A172 (cell line): Measurements from ENCODE around the gene MPZL1. TPM values are rescaled to one million over a fixed set of nuclear protein-coding genes. Genes with fewer than 3 reads are reported as not detected.

ENCODE experiments used
- DNase-seq: peaks from one replicate; pipeline ENCODE4 v3.0.0-alpha.2; 2015; ENCODE audit warnings: low spot score
- total RNA-seq: library from RNA; depleted of rRNA; stranded (reverse); fragments of >200 nt; shearing (Covaris generic); gene quantifications from 2 replicates; pipeline ENCODE4 v1.2.3, GENCODE V29; 2014; rRNA removed

MPZL1 gene
- 126 and 170 TPM in 2 replicates for total RNA-seq

DNA sequence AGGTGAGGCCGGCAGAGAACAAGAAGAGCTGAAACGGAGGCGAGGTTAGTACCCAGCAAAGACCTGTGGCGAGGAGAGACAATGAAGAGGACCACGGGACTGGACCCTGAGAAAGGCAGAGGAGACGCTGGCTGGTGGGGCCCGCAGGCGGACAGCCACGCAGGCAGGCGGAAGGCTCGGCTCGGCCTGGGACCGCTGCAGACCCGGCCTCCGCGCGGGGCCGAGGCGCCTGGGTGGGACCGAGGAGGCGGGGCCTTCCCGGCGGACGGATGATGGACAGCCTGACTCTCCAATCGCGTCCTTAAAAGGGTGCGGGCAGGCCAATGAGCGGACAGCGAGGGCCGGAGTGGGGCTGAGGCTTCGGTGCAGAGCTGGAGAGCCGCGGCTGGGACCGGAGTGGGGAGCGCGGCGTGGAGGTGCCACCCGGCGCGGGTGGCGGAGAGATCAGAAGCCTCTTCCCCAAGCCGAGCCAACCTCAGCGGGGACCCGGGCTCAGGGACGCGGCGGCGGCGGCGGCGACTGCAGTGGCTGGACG, at the start of gene MPZL1:
TSS of gene MPZL1 (plus strand) at position 366 of the 535 bp plus-strand sequence. CDS start 170 bp downstream, outside the sequence.
- DNase-seq = peak; percentile 89

DNA sequence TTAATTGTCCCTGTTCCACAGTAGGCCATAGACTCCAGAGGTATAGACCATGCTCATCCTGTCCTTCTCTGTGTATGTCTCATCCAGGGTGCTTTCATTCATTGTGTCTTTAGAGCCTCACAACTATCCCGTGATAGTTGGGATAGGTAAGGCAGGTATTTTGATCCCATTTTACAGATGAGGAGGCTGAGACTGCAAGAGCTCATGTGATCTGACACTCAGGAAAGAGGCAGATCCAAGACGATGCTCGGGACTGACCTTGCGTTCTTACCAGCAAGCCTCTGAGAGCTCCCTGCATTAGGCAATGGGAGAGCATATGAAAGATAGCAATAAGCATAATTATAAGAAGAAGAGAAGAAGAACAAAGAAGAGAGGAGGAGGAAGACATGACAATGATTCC, 49.0 kb upstream of the MPZL1 start:
- no peak for DNase-seq

DNA sequence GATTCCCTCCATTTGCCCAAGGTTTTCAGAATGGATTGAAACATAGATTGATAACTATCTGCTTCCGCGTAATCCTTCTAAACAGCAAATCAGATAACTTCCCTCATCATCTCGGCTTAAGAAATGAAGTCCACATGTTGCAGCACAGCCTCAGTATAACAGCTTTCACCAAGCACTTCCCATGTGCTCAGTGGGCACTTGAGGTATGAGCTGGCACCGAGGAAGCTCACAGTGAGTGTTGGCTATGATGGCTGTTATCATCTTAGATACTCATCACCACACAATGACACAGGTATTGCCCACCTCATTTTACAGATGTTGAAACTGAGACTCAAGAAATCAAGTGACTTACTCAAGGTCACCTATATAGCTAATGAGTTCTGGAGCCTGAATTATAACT, 48.5 kb upstream of the MPZL1 start:
- no peak for DNase-seq

DNA sequence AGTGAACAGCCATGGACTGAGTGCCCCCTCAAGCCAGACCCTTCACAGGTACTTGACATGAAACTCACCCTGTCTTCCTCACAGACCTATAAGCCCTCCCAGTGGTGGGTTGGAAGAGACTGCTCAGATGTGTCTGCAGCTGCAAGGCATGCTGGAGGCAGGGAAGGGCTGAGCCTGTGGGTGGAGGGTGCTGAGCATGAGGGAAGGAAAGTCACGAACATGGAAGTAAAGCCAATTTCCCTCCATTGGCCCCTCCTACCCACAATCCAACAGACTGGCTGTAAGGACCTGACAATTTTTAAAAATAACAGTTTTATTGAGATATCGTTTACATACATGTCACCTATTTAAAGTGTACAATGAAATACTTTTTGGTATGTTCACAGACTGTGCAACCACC, 47.6 kb upstream of the MPZL1 start:
- DNase-seq = no peak

DNA sequence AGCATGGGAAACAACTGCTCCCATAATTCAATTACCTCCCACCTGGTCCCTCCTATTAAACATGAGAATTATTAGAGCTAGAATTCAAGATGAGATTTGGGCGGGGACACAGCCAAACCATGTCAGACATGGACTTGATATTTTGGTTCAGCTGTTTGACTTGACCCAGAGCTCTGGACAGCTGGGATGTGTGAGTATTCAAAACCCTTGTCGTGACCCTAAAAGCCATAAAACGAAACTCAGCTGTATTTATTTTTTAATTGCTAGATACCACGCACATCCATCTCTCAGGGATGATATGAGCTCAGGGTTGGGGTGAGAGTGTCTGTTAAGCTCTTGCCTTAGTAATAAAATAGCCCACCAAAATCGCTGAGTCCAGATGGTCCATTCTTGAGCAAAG, 46.3 kb upstream of the MPZL1 start:
- DNase-seq = no peak

DNA sequence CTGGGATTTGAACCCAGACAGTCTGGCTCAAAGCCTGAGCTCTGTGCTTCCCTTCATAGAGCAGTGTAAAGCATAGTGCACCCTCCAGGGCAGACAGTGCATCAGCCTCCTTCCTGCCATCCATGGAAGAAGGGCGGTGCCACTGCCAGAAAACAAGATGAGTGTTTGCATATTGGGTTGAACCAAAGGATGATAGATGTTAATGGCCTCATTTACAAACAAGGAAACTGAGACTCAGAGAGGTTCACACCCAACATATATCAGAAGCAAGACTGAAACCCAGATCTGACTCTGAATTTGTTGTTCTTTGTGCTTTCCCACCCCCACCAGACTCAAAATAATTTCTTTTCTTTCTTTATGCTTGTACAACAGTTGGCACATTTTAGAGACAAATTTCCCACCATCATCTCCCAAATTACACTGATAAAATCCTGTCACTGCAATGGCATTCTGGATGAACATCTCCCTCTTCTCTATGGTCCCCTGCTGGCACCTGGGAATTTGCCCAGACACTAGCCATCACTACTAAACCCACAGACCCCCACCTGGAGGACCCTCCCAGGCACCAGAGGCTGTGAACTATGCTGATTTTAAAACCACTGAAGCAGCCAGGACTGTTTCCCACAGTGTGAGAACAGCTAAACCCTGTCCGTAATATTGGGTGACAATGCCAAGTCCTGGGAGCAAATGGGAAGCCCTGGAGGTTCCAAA, 45.4 kb upstream of the MPZL1 start:
- DNase-seq = no peak

DNA sequence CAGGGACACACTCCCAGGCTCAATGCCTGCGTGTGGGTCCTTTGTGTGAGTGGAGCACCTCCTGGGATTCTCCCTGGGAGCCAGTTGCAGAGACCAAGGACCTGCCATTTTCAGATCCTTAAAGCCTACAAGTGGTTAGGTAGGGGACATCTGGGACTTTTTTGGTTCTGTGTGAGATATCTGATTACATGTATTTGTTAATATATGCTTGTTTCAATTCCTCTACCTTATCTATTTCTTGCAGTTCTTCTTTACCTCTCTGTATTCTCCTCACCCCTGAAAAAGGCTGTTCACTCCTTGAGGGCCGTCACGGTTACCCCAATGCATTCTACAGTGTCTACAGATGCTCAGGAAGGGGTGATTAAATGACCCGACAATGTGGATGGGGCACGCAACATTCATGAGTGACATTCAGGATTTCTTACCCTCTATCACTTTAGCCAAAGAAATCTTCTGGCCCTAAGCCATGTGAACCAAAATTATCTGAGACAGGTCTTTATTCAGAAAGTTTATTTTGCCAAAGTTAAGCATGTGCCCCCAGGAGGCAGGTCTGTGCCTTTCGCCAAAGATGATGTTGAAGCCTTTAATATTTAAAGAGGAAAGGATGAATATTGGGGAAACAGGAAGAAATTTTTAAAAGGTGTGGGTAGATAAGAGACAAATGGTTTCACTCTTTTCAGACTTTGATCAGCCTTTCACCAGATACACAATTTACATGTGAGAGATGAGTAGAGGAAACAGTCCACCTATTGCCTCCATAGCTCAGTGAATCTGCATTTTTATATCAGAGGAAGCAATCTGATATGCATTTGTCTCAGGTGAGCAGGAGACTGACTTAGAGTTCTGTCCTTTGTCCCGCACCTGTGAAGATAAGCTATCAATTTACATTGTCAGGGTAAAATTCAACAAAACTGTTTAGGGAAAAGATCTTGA, 44.6 kb upstream of the MPZL1 start:
- no peak for DNase-seq

DNA sequence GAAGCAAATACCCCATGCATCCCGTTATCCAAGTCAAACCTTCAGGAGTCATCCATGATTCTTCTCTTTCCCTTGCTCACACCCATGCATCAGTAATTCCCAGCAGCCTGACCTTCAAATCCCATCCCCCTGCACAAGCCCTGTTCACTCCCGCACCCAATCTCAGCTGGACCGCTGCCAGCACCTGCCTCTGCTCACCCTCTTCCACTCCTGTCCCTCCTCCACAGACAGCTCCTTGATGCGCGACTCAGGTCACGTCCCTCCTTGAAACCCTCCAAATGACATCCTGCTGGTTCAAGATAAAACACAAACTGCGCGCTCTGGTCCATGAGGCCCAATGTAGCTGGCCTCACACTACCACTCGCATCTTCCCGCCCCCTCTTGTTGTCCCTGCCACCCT, 43.4 kb upstream of the MPZL1 start:
- no peak for DNase-seq

DNA sequence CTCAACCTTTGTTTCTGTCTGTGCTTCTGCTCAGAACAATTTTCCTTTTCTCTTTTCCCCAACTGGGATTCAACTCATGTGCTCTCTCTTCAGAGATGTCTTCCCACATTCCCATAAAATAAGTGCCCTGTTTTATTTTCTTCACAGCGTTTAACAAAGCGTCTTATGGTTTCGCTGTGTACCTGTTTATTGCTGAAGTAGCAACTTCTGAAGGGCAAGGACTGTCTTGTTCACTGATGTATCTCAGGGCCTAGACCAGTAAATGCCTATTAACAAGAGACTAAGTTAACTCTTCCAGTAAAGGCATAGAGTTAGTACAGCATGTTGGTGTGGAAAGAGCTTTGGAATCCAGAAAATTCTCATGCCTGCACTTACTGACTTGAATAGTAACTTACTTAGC, 42.9 kb upstream of the MPZL1 start:
- DNase-seq = no peak

DNA sequence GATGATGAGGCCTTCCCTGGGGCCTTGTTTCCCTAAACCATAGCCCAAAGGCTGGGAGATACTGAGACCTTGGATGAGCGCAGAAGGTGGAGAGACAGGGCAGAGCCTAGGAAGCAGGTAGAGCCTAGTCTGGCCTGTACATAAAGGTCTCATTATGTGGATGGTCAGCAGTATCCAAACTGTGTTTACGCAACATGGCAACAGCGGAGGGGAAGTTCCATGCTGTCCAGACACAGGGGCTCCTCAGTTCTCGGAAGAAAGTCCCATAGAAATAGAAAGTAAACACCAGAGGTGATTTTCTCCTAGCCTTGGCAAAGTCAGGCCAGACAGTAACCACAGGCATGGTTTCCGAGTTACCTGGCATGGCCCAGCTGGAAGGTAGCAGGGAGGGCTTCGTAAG, 42.1 kb upstream of the MPZL1 start:
- DNase-seq = no peak

DNA sequence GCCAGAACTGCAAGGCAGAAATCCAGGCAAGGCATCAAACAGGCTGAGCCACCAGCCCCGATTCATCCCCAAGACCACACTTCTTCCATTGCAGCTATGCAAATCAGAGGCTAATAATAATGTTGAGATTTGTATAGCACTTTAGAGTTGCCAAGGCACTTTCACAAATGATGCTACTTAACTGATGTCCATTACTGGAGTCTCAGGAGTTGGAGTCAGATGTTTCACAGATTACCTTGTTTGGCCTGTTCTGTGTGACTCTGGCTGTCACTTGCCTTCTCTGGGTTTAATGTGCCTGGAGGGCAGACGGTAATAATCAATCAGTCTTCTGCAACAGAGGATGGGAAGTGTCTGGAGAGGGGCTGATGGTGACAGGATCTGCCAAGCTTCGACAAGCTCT, 40.8 kb upstream of the MPZL1 start:
- DNase-seq = no peak

DNA sequence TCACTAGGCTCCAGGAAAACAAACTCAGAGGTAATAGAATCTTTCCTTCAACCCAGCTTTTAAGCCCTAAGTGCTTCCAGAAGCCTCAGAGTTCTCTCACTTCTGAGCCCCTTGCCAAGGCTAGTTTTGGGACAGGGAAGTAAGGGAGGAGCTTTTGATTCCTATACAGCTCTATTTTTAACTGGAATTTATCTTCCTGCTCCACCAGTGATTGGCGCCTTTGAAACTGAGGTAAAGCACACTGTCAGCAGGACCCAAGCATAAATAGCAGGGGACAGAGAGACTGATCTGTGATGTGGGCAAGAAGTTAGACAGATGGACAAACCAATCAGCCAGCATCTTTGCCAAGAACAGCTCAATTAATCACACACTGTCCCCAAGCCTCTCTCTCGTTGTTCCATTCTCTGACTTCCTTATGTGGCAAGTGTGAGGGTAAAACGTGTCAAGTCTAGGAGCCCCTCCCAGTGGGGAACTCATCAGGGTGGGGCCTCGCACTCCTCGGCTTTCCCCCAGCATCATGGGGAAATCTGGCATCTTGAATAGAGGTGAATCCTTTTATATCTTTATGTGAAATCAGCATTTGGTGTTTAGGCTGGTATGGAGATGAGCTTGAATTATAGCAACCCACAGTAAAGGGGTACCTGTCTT, 40.2 kb upstream of the MPZL1 start:
- DNase-seq = no peak

DNA sequence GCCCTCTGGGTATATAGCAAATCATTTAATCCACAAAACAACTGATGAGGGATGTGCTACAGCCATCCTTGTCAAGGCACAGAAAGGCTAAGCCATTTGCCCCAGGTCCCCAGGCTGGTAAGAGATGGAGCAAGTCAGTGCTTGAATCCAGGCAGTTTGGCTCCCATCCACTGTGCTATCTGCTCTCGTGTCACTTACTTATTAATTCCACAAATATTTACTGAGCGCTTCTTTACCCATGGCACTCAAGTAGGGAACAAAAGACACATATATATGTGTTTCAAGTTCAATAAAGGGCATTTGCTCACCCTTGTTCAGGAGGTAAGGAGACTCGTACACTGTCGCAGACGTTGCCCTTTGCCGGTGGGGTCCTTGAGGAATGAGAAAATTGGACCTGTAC, 38.6 kb upstream of the MPZL1 start:
- no peak for DNase-seq

DNA sequence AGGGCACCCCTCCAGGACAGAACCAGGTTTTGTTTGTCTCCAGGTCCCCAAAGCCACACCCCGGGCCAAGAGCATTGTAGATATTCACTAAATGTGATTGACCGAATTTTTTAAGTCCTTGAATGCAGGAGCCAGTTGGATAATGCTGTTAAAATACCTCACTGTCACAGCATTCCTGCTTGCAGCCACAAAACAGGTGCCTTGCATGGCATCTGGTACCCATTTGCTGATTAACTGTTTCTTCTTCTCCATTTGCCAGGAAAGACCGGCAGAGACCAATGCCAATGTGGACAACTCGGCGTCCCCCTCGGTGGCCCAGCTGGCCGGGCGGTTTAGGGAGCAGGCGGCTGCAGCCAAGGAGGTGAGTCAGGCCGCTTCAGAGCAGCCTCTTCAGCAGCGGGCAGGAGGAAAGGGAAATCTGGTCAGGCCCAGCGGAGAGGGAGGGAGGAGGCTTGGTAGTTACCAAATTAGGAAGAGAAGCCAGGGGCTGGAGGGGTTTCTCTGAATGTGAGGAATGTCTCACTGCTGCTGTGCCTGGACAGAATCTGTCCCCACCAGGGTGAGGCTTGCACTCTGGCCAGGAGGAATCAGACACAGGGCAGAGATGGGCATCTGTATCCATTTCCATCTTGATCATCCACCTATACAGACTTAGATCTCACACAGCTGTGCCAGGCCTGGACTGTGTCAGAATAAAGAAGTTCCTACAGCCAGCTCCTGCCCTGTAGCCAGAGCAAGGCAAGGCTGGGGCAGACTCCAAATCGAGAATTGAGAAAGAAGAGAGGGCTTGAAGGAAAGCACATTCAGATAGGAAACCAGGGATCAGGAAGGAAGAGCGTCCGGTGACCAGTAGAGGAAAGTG, 37.9 kb upstream of the MPZL1 start:
- peak; percentile 76 for DNase-seq

DNA sequence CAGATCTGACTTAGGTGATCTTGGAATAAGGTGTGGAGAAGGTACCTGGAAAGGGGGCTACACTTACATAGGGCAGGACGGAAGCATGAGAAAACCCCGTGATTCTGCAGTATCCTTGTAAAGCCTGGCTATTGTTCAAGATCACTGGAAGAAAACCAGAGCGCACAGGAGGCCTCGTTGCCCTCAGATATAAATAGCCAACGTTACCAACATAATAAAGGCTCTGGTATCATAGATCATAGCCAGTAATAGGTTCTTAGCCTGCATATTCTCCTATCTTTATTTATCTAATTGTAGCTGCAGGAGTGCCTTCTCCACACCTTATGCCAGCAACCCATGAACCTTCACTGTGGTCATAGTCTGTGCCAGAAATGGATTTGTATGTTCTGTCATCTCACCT, 35.9 kb upstream of the MPZL1 start:
- no peak for DNase-seq

DNA sequence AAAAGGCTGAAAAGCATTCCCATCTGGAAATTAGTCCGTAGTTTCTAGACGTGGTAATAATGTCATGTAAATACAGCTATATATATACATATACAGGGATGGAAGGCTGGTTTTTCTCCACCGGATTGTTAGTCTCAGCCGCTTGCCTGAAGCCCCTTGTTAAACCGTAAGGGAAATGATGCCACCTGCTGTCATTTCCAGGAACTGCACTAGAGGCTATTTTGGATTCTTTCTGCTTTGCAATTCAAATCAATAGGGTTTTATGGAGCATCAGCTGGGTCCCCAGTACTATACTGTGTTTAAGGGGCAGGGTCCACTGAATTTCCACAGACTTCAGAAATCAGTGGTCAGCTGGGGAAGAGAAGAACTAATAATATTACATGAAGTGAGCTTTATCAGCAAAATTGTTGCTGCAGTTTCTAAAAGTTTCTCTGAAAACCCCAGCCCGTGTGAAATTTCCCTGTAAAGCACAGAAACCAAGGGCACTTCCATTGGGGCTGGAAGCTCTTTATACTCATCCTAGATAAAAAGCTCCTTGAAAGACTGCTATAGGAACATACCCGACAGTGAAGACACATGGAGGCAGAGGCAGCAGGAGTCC, 33.8 kb upstream of the MPZL1 start:
- peak; percentile 72 for DNase-seq

DNA sequence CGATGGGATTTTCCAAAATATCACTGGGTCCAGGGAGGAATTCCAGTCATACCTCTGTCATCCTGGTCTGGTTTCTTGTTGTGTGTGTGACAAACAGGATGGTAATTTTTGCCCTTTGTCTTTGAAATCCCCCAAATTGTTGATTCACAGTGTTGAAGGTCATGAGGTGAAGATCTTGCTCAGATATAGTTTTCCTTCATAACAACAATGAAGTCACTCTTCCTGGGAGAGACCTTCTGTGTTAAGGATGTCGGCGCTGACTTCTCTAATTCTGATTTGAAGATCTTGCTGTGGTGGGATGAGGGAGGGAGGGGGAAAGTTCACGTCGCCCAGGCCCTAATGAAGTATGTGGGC, 32.2 kb upstream of the MPZL1 start:
- peak; percentile 65 for DNase-seq

DNA sequence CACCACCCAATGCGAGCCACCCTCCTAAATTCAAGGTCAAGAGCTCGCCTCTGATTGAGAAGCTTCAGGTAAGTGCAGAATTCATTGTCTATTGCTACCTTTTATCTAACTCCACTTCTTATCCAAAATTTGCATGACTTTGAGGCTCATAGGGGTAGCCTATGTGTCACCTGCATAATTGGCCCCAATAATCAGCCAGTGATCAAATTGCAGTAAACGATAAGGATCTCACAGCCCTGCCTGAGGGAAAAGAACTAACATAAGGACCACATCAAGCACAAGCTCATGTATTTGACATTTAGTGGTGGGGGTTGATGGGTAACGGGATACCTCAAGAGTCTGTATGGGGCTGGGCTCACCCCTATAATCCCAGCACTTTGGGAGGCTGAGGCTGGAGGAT, 31.7 kb upstream of the MPZL1 start:
- DNase-seq = no peak

DNA sequence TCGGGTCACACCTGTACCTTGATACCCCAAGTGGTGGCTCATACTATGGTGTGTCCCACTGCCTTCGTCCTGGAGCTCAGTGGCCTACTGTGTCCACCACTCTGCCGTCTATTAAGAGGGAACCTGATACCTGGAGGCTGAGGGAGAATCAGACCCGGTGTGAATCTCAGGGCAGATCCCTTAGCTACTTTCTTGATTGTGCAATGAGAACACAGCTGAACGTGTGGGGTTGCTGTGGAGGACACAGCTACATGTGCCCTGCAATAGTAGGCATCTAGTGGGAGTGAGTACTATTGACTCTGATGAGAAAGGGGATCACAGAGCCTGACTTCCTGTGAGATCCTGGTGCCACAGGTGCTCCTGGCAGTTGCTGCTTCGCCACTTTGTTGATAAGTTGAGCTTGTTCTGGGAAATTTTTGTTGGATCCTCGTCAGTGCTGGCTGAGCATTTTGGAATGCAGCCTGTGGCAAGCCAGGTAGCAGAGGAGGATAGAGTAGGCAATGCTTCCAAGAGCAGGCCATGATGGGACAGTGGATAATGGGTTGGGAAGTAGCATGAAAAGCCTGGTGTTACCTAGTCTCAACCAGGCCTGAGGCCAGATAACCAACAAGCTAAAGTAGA, 28.2 kb upstream of the MPZL1 start:
- DNase-seq = no peak

DNA sequence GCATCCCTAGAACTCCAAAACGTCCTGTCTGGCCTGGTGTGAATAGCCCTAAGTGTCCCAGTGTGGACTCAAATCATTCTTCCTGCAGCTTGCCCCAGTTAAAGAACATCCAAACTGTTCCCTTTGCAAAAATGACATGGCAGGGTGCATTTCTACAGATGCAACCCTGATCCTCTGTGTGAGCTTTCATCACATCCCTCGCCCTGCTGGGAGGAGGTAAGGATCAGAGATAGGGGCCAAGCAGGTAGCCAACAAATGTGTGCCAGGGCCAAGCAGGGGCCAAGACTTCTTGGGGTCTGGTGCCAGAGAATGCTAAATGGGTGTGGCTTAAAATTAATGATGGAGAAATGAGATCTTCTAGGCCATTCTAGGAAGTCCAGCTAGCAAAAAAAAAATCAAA, 27.1 kb upstream of the MPZL1 start:
- no peak for DNase-seq

DNA sequence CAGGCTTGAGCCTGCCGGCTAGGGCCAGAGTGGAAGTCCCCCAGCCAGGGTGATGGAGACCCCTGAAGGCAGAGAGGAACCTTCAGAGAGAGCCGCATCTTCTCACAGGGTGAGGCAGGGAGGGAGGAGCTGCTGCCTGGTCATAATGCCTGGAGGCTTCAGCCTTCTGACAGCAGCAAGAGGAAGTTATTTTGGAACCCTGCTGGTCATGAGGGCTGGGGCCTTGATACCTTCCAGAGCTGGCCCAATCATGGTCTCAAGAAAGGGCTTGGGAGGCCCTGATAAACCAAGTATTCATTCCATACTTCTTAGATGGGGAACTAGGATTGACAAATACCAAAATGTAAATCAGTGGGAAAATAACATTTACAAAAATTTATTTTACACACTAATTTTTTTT, 26.6 kb upstream of the MPZL1 start:
- DNase-seq = no peak
